Measurements from ENCODE around the gene FAM222A.

FAM222A gene

DNA sequence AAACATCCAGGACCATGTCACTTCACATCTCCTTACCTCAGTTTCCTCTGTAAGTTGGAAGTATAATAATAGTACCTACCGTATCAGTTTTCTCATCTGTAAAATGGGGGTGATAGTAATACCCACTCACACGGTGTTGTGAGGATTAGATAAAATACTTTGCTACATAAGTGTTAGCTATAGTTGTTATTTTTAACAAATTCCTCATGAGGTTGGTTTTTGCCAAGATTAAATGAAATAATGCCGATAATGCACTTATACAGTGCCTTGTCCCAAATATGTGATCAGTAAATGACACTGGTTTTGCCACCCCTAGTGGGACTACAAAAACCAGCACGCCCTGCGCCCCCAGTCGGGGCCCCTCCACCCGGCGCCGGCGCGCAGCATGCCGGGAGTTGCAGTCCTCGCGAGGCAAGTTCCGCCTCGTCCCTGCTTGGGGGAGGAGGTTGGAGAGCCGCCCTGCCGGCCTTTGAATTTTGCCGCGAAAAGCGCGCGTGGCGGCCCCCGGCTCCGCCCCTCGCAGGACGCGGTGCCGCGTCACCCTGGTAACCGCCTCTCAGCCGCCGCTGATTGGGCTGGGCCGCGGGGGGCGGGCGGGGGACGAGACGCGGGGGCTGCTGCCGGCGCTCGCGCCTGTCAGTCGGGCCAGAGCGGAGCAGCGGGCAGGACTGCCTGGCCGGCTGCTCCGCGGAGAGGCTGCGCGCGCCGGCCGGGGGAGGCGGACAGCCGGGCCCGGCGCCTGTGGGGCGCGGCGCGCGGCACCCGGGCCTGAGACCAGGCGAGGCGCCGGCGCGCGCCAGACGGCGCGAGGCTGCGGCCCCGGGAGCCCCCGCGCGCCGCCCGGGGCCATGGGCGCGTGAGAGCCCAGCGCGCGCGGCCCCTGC, at the start of gene FAM222A:
TSS of gene FAM222A (plus strand) at position 639 of the 884 bp plus-strand sequence. CDS start 30,322 bp downstream, outside the sequence.
- H3K4me1 Mint-ChIP-seq (ENCODE audit: low read depth): no peaks in the 10 kb centered on the region
- H3K36me3 Mint-ChIP-seq (ENCODE audit: low read depth): no peaks in the 10 kb centered on the region
- H3K27me3 Mint-ChIP-seq: peaks cover 33% of the 10 kb centered on the region
- H3K9me3 Mint-ChIP-seq: no peaks in the 10 kb centered on the region
- no peak within 1 kb of the TSS for H3K27ac Mint-ChIP-seq
- H3K4me3 Mint-ChIP-seq: peak within 1 kb of the TSS; percentile 62

DNA sequence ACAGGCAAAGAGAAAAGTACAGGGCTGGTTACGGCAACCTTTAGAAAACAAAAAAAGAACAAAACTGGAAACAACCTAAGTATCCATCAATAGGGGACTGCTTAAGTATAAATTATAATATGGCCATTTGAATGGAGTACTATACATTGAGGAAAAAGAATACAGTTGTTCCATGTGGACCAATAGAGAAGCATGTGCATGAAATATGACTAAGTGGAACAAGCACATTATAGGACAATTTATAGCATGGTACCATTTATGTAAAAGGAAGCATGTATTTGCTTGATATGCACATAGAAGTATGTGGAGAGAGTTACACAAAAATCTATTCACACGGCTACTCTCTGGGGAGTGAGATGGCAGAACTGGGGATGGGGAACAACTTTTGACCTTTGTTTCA, 49.2 kb upstream of the FAM222A start:
- Mint-ChIP-seq H3K9me3 (no peaks in the 10 kb centered on the region), H3K4me3 (no peak overlapping the region), H3K27me3 (peaks cover 8% of the 10 kb centered on the region), H3K36me3 (ENCODE audit: low read depth) (no peaks in the 10 kb centered on the region), H3K27ac (no peak overlapping the region), H3K4me1 (ENCODE audit: low read depth) (no peaks in the 10 kb centered on the region)

DNA sequence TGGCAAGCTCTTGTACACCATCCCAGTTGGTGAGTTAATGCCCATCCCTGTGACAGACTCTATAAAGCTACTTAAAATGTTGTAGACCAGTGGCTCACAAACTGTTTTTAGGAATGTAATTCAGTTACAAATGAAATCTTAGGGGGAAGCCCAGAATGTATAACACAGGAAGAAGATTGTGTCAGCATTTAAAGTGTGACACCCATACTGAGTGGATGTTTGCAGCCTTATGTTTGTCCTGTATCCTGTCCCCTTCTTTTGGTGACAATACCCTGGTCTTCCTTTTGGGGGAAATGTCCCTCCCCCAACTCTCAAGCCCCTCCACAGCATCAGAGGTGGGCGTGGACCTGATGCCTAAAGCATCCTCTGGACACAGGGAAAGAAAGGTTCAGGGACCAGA, 47.6 kb upstream of the FAM222A start:
- Mint-ChIP-seq H3K9me3 (no peaks in the 10 kb centered on the region), H3K4me1 (ENCODE audit: low read depth) (no peaks in the 10 kb centered on the region), H3K36me3 (ENCODE audit: low read depth) (no peaks in the 10 kb centered on the region), H3K27ac (no peak overlapping the region), H3K27me3 (peaks cover 8% of the 10 kb centered on the region), H3K4me3 (no peak overlapping the region)

DNA sequence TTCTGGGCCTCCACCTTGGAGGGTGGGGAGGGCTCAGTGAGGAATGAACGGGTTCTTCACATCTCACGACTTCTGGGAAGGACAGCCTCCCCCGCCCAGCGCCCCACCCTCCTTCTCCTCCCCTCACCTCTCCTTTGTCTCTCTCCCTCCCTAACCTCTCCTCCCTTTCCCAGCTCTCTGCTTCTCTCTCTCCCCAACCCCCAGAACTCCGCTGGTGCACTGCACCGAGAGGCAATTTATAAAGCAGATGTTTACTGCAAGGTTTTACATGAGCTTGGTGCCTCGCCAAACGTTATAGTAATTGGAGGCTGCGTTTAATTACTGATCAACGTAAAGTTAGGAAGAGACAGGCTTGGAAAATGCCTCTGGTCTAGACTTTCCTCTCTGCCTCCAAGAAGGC, 42.9 kb upstream of the FAM222A start:
- Mint-ChIP-seq H3K36me3 (ENCODE audit: low read depth) (no peaks in the 10 kb centered on the region), H3K9me3 (no peaks in the 10 kb centered on the region), H3K27me3 (peaks cover 13% of the 10 kb centered on the region), H3K4me3 (no peak overlapping the region), H3K27ac (no peak overlapping the region), H3K4me1 (ENCODE audit: low read depth) (no peaks in the 10 kb centered on the region)

DNA sequence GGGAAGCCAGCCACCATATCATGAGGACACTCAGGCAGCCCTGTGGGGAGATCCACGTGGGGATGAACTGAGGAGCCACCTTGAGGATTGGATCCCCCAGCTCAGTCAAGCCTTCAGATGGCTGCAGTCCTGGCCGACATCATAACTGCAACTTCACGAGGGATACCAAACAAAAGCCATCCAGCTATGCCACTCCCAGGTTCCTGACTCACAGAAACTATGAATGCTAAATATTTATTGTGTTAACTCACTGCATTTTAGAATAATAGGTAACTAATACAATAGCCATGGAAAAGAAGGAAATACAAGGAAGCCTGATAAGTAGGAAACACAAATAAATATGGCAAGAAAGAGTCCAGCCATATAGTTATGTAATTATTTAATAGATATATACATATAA, 42.1 kb upstream of the FAM222A start:
- Mint-ChIP-seq H3K27me3 (peaks cover 13% of the 10 kb centered on the region), H3K9me3 (no peaks in the 10 kb centered on the region), H3K4me3 (no peak overlapping the region), H3K36me3 (ENCODE audit: low read depth) (no peaks in the 10 kb centered on the region), H3K4me1 (ENCODE audit: low read depth) (no peaks in the 10 kb centered on the region), H3K27ac (no peak overlapping the region)

DNA sequence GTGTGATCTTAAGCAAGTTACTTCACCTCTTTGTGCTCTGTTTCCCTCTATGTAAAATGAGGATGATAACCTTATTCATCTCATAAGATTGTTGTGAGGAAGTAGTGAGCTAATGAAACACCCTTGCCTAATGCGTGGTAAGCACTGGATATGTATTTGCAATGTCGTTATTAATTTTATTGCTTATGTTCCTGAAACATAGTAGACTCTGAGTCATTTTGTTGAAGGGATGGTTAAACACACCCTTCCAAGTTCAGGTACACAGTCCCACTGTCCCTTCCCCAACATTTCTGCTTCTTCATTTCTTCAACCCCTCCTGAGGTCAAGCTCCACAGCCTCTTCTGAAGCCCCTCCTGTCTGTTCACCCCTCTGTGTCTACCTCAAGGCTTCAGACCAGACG, 40.2 kb upstream of the FAM222A start:
- H3K4me3 Mint-ChIP-seq: no peak overlapping the region
- no peak overlapping the region for H3K27ac Mint-ChIP-seq
- H3K36me3 Mint-ChIP-seq (ENCODE audit: low read depth): no peaks in the 10 kb centered on the region
- no peaks in the 10 kb centered on the region for H3K4me1 Mint-ChIP-seq (ENCODE audit: low read depth)
- H3K27me3 Mint-ChIP-seq: peaks cover 11% of the 10 kb centered on the region
- H3K9me3 Mint-ChIP-seq: no peaks in the 10 kb centered on the region

DNA sequence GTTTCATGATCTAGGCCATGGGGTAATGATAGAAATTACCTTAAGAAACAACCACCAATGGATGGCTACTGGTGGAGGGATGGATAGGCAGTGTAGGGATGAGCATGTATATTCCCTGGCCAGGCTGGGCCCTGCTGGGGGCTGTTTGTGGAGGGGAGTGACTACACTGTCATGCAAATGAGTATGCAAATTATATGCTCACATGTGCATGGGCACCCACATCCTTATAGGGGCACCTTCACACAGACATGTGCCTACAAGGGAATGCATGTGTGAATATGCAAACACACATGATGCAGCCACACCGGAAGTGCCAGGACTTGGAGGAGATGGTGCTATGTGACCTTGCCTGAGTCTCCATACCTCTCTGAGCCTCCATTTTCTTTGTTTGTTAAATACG, 39.7 kb upstream of the FAM222A start:
- Mint-ChIP-seq H3K27ac (no peak overlapping the region), H3K4me3 (no peak overlapping the region), H3K36me3 (ENCODE audit: low read depth) (no peaks in the 10 kb centered on the region), H3K27me3 (peaks cover 11% of the 10 kb centered on the region), H3K9me3 (no peaks in the 10 kb centered on the region), H3K4me1 (ENCODE audit: low read depth) (no peaks in the 10 kb centered on the region)

DNA sequence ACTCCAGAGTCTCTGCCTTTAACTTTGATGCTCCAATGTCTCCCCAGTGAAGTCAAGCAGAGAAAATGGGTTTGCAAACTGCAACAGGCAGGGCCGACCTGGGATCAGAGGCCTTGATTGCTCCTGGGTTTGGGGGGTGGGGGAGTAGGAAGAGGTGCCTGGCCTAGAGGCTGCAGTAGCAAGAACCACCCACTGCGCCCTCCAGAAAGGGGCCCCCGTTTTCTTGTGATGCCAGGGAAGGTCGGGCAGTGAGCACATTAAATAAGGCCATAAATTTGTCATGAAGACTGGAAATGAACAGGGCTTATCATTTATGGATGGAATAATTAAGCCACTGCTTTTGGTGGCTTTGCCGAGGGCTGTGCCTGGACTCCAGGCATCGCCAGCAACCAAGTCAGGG, 38.2 kb upstream of the FAM222A start:
- peaks cover 11% of the 10 kb centered on the region for H3K27me3 Mint-ChIP-seq
- no peaks in the 10 kb centered on the region for H3K4me1 Mint-ChIP-seq (ENCODE audit: low read depth)
- no peaks in the 10 kb centered on the region for H3K9me3 Mint-ChIP-seq
- no peak overlapping the region for H3K27ac Mint-ChIP-seq
- no peak overlapping the region for H3K4me3 Mint-ChIP-seq
- no peaks in the 10 kb centered on the region for H3K36me3 Mint-ChIP-seq (ENCODE audit: low read depth)

DNA sequence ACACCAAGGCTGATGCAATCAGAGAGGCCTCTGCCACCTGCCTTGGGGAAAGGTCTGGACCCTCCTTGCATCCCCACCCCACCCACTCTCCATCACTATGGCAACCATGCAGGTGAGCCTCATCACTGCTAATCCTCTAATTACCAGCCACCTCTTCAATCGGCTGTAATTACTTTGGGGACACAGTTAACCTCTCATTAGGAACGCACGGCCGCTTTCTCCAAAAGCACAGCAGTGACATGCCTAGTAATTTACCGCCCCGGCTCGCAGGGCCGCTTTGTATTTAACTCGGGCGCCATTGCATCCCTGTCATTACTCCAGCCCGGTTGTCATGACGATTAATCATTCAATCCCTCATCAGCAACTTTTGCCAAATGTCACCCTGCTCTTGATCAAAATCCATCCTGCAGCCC, 36.3 kb upstream of the FAM222A start:
- Mint-ChIP-seq H3K27me3 (peaks cover 14% of the 10 kb centered on the region), H3K4me1 (ENCODE audit: low read depth) (no peaks in the 10 kb centered on the region), H3K9me3 (no peaks in the 10 kb centered on the region), H3K36me3 (ENCODE audit: low read depth) (no peaks in the 10 kb centered on the region), H3K27ac (no peak overlapping the region), H3K4me3 (no peak overlapping the region)

DNA sequence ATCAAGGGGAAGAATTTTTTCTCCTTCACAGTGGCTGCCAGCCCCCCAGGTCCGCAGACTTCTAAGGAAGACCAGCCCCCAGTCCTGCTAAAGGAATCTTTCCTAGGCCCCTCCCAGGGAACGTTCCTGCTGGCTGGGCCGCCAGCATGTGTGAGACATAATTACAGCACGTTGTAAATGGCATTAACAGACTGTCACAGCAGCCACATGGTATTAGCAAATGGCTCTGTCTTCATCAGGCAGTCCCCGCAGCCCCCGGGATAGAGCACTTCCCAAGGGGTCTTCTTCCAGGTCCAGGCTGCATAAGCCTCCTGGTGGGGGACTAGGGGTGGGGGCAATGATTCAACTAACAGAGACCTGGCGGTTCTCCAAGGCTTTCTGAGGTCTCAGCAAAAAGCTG, 34.9 kb upstream of the FAM222A start:
- no peaks in the 10 kb centered on the region for H3K9me3 Mint-ChIP-seq
- no peaks in the 10 kb centered on the region for H3K4me1 Mint-ChIP-seq (ENCODE audit: low read depth)
- H3K27ac Mint-ChIP-seq: no peak overlapping the region
- no peak overlapping the region for H3K4me3 Mint-ChIP-seq
- H3K27me3 Mint-ChIP-seq: peaks cover 18% of the 10 kb centered on the region
- no peaks in the 10 kb centered on the region for H3K36me3 Mint-ChIP-seq (ENCODE audit: low read depth)

DNA sequence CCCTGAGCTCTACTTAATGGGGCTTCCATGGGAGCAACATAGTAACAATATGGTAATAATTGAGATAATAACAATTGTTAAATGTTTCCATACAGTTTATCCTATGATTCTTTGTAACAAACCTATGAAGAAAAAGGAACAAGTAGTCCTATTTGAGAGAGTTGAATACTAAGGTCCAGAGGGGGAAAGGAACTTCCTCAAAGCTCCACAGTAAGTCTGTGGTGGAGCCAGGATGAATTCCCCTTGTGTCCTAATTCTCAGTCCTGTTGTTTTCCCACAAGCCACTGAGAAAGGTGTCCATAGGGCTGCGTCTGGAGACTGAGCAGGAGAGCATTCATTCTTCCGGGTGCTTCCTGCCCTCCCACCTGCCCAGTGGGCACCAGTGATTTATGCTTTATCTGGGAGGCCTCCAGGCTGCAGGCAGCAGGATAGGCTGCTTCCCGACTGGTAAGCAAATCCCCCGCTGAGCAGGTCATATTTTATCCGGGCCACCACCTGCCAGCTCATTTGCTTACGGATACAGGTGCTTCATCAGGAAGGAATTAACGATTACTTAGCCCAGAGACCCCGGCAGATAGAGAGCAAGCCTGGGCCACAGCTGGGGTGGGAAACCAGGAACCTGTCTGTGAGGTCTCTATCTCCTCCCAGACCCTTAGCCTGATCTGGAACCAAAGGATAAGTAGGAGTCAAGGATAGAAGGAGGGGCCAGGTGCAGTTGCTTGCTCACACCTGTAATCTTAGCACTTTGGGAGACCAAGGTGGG, 33.9 kb upstream of the FAM222A start:
- H3K27me3 Mint-ChIP-seq: peaks cover 18% of the 10 kb centered on the region

DNA sequence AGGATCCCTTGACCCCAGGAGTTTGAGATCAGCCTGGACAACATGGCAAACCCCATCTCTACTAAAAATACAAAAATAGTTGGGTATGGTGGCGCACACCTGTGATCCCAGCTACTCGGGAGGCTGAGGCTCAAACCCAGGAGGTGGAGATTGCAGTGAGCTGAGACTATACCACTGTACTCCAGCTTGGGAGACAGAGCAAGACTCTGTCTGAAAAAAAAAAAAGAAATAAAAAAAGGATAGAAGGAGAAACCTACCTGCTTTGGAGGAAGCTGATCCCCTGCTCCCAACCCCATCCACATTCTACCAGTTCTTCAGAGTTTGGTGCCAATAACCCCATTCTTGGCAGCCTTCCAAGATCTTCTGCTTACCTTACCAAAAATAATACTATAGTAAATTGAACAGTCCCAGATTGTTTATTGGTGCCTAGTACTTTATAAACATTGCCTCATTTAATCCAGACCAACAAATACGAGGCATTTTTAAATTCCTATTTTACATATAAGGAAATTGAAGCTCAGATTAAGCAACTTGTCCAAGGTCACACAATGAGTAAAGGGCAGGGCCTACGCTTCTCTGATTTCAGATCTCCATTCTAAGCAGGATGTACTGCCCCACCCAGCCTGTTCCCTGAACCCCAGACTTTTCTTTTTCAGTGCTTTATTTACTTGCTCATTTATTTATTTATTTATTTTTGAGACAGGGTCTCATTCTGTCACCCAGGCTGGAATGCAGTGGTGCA, 33.2 kb upstream of the FAM222A start:
- H3K27me3 Mint-ChIP-seq: peaks cover 14% of the 10 kb centered on the region
- no peaks in the 10 kb centered on the region for H3K36me3 Mint-ChIP-seq (ENCODE audit: low read depth)
- no peak overlapping the region for H3K27ac Mint-ChIP-seq
- no peak overlapping the region for H3K4me3 Mint-ChIP-seq
- no peaks in the 10 kb centered on the region for H3K4me1 Mint-ChIP-seq (ENCODE audit: low read depth)
- H3K9me3 Mint-ChIP-seq: no peaks in the 10 kb centered on the region

More for the DNA sequence above, 33.9 kb upstream of the FAM222A start:
- no peaks in the 10 kb centered on the region for H3K4me1 Mint-ChIP-seq (ENCODE audit: low read depth)
- no peak overlapping the region for H3K4me3 Mint-ChIP-seq
- no peak overlapping the region for H3K27ac Mint-ChIP-seq
- no peaks in the 10 kb centered on the region for H3K9me3 Mint-ChIP-seq
- H3K36me3 Mint-ChIP-seq (ENCODE audit: low read depth): no peaks in the 10 kb centered on the region

DNA sequence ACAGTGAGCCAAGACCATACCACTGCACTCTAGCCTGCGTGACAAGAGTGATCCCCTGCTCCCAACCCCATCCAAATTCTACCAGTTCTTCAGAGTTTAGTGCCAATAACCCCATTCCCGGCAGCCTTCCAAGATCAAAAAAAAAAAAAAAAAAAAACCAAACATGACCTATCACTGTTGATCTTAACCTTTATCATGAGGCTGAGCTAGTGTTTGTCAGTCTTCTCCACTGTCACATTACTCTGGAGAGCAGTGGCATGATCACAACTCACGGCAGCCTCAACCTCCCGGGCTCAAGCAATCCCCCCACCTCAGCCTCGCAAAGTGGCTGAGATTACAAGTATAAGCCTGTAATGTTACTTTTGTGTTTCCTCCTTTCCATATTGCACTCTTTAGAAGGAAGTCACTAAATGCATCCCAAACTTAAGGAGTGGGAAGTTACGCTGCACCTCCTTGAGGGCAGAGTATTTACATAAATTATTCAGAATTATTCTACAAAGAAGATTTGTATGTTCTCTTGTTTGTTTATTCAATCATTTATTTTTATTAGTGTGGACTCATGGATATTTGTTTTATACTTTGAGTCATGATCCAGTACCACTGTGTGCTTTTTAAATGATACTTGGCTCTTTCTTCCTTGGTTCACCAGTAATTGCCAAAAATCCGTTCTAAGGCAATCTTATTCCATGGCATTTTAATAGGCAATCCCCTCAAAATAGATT, 31.5 kb upstream of the FAM222A start:
- Mint-ChIP-seq H3K36me3 (ENCODE audit: low read depth) (no peaks in the 10 kb centered on the region), H3K9me3 (no peaks in the 10 kb centered on the region), H3K27ac (no peak overlapping the region), H3K4me3 (no peak overlapping the region), H3K4me1 (ENCODE audit: low read depth) (no peaks in the 10 kb centered on the region), H3K27me3 (peaks cover 8% of the 10 kb centered on the region)

DNA sequence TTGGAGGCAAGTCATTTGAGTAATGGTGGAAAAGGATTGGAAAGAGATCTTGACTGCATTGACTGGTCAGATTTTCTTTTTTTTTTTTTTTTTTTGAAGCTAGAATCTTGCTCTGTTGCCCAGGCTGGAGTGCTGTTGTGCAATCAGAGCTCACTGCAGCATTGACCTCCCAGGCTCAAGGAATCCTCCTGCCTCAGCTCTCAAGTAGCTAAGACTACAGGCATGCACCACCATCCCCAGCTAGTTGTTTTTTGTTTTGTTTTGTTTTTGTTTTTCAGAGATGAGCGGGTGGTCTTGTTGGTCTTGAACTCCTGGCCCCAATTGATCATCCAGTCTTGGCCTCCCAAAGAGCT, 30.9 kb upstream of the FAM222A start:
- no peaks in the 10 kb centered on the region for H3K4me1 Mint-ChIP-seq (ENCODE audit: low read depth)
- no peaks in the 10 kb centered on the region for H3K9me3 Mint-ChIP-seq
- H3K27me3 Mint-ChIP-seq: peaks cover 7% of the 10 kb centered on the region
- H3K36me3 Mint-ChIP-seq (ENCODE audit: low read depth): no peaks in the 10 kb centered on the region
- H3K4me3 Mint-ChIP-seq: no peak overlapping the region
- no peak overlapping the region for H3K27ac Mint-ChIP-seq

Data from stimulated activated naive CD8-positive, alpha-beta T cell treated with anti-CD3 and anti-CD28 coated beads, Interleukin-15, Interleukin-2, amounts not matched to agents 100 ng/mL and 50 ng/mL, for 24 hours (primary cell).